ENCODE measurements around the gene RAB29.

RAB29 gene

GRCh38 chr1:205748403-205749233 lies 26.7 kb downstream of the RAB29 start:
- Histone ChIP-seq H3K9ac (ENCODE audit: low read length) (peak overlapping the region; percentile 91), H3K27ac (ENCODE audit: low read depth, low read length) (peak overlapping the region; percentile 87), H3K36me3 (ENCODE audit: low read length) (peaks cover 18% of the 10 kb centered on the region), H3K79me2 (ENCODE audit: insufficient read depth, low read length) (peaks cover 63% of the 10 kb centered on the region), H3F3A (ENCODE audit: insufficient read depth) (peaks cover 39% of the 10 kb centered on the region), H3K4me2 (ENCODE audit: low read depth, low read length, poor library complexity, severe bottlenecking) (peak overlapping the region; percentile 71), H3K4me3 (ENCODE audit: insufficient read depth, low read length, poor library complexity, severe bottlenecking) (peak overlapping the region; percentile 93), H3K9me2 (replicated peaks; ENCODE audit: insufficient read depth, low read length) (no peaks in the 10 kb centered on the region), H2AFZ (ENCODE audit: low read depth, low read length, severe bottlenecking) (no peak overlapping the region), H3K27me3 (ENCODE audit: low read length) (no peaks in the 10 kb centered on the region), H4K20me1 (ENCODE audit: low read depth, low read length) (peaks cover 48% of the 10 kb centered on the region), H3K9me3 (ENCODE audit: insufficient read depth, low read length) (no peaks in the 10 kb centered on the region)
- TF ChIP-seq, protein P1, sequence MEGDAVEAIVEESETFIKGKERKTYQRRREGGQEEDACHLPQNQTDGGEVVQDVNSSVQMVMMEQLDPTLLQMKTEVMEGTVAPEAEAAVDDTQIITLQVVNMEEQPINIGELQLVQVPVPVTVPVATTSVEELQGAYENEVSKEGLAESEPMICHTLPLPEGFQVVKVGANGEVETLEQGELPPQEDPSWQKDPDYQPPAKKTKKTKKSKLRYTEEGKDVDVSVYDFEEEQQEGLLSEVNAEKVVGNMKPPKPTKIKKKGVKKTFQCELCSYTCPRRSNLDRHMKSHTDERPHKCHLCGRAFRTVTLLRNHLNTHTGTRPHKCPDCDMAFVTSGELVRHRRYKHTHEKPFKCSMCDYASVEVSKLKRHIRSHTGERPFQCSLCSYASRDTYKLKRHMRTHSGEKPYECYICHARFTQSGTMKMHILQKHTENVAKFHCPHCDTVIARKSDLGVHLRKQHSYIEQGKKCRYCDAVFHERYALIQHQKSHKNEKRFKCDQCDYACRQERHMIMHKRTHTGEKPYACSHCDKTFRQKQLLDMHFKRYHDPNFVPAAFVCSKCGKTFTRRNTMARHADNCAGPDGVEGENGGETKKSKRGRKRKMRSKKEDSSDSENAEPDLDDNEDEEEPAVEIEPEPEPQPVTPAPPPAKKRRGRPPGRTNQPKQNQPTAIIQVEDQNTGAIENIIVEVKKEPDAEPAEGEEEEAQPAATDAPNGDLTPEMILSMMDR (IDR thresholded peaks at IDR 0.05; ENCODE audit: insufficient read depth, low read length, poor library complexity, severe bottlenecking) = no peak
- no peak for TF ChIP-seq EZH2phosphoT487 (conservative IDR thresholded peaks at IDR 0.05; ENCODE audit: low read length)

- Histone ChIP-seq H4K20me1 (ENCODE audit: low read depth, low read length) (peaks cover 56% of the 10 kb centered on the region), H2AFZ (ENCODE audit: low read depth, low read length, severe bottlenecking) (no peak overlapping the region), H3K79me2 (ENCODE audit: insufficient read depth, low read length) (peaks cover 81% of the 10 kb centered on the region), H3K9me3 (ENCODE audit: insufficient read depth, low read length) (no peaks in the 10 kb centered on the region), H3K4me2 (ENCODE audit: low read depth, low read length, poor library complexity, severe bottlenecking) (peak overlapping the region; percentile 71), H3K36me3 (ENCODE audit: low read length) (peaks cover 21% of the 10 kb centered on the region), H3K27me3 (ENCODE audit: low read length) (no peaks in the 10 kb centered on the region), H3F3A (ENCODE audit: insufficient read depth) (peaks cover 52% of the 10 kb centered on the region), H3K9me2 (replicated peaks; ENCODE audit: insufficient read depth, low read length) (no peaks in the 10 kb centered on the region), H3K9ac (ENCODE audit: low read length) (no peak overlapping the region; the same call in 1 of the 2 replicates), H3K27ac (ENCODE audit: low read depth, low read length) (peak overlapping the region; percentile 40), H3K4me3 (ENCODE audit: insufficient read depth, low read length, poor library complexity, severe bottlenecking) (peak overlapping the region; percentile 93)
- TF ChIP-seq, protein P1 (IDR thresholded peaks at IDR 0.05; ENCODE audit: insufficient read depth, low read length, poor library complexity, severe bottlenecking) = no peak
- TF ChIP-seq EZH2phosphoT487 (conservative IDR thresholded peaks at IDR 0.05; ENCODE audit: low read length) = no peak
Observed at GRCh38 chr1:205746757-205747412, 28.4 kb downstream of the RAB29 start.

DNA sequence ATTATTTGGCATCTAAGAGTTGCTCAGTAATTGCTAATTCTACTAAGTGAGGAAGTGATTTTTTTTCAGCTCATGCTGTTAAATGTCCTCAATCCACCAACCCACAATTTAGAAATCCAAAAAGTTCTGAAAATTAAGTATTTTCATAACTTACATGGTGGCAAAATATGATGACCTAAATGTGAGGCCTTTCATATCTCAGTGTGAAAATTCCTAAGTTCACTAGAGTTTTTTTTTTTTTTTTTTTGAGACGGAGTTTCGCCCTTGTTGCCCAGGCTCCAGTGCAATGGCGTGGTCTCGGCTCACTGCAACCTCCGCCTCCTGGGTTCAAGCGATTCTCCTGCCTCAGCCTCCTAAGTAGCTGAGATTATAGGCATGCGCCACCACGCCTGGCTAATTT lies 30.9 kb downstream of the RAB29 start:
- Histone ChIP-seq H4K20me1 (ENCODE audit: low read depth, low read length) (peaks cover 65% of the 10 kb centered on the region), H3K36me3 (ENCODE audit: low read length) (peaks cover 21% of the 10 kb centered on the region), H3K9me2 (replicated peaks; ENCODE audit: insufficient read depth, low read length) (no peaks in the 10 kb centered on the region), H2AFZ (ENCODE audit: low read depth, low read length, severe bottlenecking) (no peak overlapping the region), H3K79me2 (ENCODE audit: insufficient read depth, low read length) (peaks cover 100% of the 10 kb centered on the region), H3F3A (ENCODE audit: insufficient read depth) (peaks cover 56% of the 10 kb centered on the region), H3K27me3 (ENCODE audit: low read length) (no peaks in the 10 kb centered on the region), H3K9me3 (ENCODE audit: insufficient read depth, low read length) (no peaks in the 10 kb centered on the region), H3K4me2 (ENCODE audit: low read depth, low read length, poor library complexity, severe bottlenecking) (peak overlapping the region; percentile 58), H3K4me3 (ENCODE audit: insufficient read depth, low read length, poor library complexity, severe bottlenecking) (no peak overlapping the region), H3K27ac (ENCODE audit: low read depth, low read length) (peak overlapping the region; percentile 60; the same call in 1 of the 2 replicates), H3K9ac (ENCODE audit: low read length) (no peak overlapping the region)
- no peak for TF ChIP-seq EZH2phosphoT487 (conservative IDR thresholded peaks at IDR 0.05; ENCODE audit: low read length)
- TF ChIP-seq, protein P1 (IDR thresholded peaks at IDR 0.05; ENCODE audit: insufficient read depth, low read length, poor library complexity, severe bottlenecking) = no peak
